RWPE1 (cell line): Measurements from ENCODE around the gene CR1.
A peak's percentile ranks its signal among the peaks of the same experiment; 100 is the strongest.

Source experiments
- CTCF ChIA-PET: fragments of 350-600 bp; sonication (Branson Sonifier 250); formaldehyde crosslinking; extraction: SDS; loops from one replicate; lab custom pipeline; 2021; lab: Yijun Ruan, JAX
- POLR2A ChIA-PET: fragments of 400-600 bp; formaldehyde crosslinking; extraction: SDS; loops from one replicate; lab custom pipeline; 2020; ENCODE audit warnings: antibody characterized with exemption; ENCODE audit not compliant: low non-redundant PET; lab: Yijun Ruan, JAX
- DNase-seq: peaks from one replicate; pipeline ENCODE4 v3.0.0; 2012; ENCODE audit warnings: low spot score
- H3K27ac ChIP-seq: fragments of 450-650 bp; 2 replicates; pipeline ENCODE4 v1.5.1; 2017
- TF ChIP-seq, protein P1 (sequence below): fragments of 450-650 bp; conservative IDR thresholded peaks from 2 replicates; pipeline ENCODE4 v1.5.1; 2017; ENCODE audit warnings: low read depth, mild to moderate bottlenecking

The CR1 gene

DNA sequence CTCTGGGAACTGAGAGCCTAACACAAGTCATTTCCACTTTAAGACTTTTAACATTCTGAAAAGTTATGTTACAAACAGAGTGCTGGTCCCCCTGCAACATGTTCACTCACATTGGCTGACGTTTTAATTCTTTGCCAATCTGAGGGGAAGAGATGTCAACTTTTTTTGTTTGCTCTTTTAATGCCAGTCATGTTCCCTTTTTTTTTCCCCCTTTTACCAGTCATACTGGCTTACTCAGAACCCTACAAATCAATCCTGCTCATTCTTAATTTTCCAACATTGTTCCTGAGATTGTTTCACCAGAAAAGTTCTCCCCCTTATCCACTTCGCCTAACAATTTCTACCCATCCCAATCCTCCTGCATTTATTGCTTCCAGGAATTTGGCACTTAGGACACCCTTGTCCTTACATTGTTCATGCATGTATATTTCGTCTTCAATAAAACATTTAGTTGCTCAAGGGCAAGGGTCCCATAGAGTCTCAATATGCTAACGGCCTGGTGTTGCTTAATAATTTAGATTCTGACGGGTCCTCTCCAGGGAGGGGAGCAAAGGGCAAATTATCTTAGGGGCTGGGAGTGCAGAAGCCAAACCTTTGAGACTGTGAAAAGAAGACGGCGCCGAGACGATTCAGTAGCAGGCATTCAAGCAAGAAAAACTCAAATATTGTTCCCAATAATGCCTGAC, 148.4 kb downstream of the CR1 start:
- TF ChIP-seq, protein P1, sequence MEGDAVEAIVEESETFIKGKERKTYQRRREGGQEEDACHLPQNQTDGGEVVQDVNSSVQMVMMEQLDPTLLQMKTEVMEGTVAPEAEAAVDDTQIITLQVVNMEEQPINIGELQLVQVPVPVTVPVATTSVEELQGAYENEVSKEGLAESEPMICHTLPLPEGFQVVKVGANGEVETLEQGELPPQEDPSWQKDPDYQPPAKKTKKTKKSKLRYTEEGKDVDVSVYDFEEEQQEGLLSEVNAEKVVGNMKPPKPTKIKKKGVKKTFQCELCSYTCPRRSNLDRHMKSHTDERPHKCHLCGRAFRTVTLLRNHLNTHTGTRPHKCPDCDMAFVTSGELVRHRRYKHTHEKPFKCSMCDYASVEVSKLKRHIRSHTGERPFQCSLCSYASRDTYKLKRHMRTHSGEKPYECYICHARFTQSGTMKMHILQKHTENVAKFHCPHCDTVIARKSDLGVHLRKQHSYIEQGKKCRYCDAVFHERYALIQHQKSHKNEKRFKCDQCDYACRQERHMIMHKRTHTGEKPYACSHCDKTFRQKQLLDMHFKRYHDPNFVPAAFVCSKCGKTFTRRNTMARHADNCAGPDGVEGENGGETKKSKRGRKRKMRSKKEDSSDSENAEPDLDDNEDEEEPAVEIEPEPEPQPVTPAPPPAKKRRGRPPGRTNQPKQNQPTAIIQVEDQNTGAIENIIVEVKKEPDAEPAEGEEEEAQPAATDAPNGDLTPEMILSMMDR = no peak
- no peak overlapping the region for H3K27ac ChIP-seq
- CTCF ChIA-PET = no interaction called here
- POLR2A ChIA-PET = no interaction called here
- DNase-seq = no peak

DNA sequence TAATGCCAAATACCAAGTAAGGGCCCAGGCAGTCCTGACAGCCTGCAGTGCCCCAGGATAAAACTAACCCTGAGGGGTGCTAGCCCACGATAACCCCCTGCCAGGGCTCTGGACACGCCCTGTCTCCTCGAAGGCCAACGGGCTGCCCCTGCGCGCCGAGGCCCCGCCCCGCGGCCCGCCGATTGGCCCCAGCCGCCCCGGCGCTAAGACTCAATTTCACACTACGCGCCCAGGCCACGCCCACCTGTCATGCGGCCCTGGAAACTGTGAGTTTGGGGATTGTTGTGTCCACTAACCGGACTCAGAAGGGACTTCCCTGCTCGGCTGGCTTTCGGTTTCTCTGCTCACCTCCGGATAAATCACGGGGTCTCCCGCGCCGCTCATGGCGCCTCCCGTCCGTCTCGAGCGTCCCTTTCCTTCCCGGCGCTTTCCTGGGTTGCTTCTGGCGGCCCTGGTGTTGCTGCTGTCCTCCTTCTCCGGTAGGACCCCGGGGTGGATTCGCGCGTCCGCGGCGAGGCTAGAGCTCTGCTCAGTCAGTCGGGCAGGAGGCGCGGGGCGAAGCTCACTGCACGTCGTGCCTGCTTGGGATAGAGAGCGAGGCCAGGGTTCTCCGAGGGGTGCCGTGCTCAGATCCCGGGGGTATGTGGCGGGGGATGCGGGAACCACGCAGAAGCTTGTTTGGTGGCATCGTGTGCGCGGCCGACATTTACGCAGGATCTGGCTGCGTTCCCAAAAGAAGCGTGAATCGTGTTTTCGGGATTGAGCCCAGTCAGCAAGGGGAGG, 149.1 kb downstream of the CR1 start, which contains the start of gene CR1L:
TSS of gene CR1L (plus strand) at position 282 of the 783 bp plus-strand sequence. CDS start at position 383, 101 bp downstream.
- no peak within 1 kb of the TSS for H3K27ac ChIP-seq
- peak; percentile 80 for DNase-seq
- POLR2A ChIA-PET = no interaction called here
- CTCF ChIA-PET = no interaction called here
- TF ChIP-seq, protein P1 = no peak

DNA sequence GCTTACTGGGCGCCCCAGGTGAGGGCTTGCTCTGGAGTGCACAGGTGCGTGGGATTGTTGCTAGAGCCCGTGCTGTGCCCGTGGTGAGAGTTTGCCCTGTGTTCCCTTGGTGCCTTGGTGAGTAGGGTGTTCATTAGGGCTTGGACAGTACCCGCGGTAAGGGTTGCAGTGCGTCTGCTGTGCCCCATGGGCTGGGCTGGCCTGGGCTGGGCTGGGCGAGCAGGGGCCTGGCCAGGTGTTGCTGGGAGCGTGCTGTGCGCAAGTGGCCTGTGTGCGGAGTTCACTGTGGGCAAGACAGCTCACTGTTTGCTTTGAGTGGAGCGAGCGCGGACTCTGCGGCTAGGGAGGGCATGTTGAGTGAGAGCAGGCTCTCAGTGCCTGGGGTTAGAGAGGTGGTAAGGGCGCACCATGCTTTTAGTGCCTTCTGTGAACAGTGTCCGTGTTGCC, 149.7 kb downstream of the CR1 start:
- POLR2A ChIA-PET = no interaction called here
- no peak overlapping the region for H3K27ac ChIP-seq
- TF ChIP-seq, protein P1 = no peak
- CTCF ChIA-PET = interaction anchor here (0.7 kb wide), 1 partner anchor 252 kb away, joined by 5 read pairs; no protein-coding TSS in a partner anchor
- DNase-seq = no peak

DNA sequence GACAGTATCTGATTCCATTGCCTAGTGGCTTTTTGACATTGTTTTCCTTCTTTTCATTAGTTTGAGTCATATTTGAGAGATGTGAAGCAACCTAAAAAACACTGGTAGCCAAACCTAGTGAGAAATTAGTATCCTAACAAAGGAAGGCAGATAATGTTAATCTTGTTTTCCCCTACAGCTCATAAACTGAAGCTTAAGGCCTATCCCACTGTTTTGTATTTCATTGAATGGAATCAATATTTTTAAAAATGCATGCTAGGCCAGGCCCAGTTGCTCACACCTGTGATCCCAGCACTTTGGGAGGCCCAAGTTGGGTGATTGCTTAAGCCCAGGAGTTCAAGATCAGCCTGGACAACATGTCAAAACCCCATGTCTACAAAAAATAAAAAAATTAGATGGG, 150.2 kb downstream of the CR1 start:
- no peak for DNase-seq

DNA sequence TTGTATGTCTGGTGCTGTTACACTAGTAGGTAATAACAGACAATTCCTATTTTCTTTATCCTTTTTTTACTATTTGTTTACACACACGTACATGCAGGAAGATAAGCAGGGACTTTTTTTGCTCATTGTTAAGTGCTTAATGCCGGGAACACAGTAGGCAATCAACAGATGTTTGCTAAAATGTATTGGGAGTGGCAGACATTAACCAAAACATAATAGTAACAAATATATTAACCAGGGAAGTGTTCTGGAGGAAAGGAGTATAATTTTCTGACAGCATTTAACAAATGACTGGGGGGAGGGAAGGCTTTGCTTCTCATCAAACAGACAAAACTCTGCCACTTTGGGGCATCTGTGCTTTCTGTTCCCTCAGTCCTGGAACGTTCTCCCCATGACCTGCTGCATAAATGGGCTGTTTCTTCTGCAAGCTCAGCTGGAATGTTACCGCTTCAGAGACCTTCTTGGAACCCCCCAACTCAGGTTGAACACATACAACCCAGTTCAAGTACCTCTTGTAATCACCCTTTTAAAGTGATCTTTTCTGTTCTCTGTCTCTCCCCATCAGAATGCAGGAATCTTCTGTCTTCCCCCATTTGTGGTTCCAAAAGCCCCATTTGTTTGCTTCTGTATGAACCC, 151.1 kb downstream of the CR1 start:
- no peak overlapping the region for H3K27ac ChIP-seq
- POLR2A ChIA-PET = no interaction called here
- CTCF ChIA-PET = no interaction called here
- TF ChIP-seq, protein P1 = no peak
- DNase-seq = no peak

More for the DNA sequence above, 150.2 kb downstream of the CR1 start:
- TF ChIP-seq, protein P1 = no peak
- CTCF ChIA-PET = interaction anchor here (0.7 kb wide), 1 partner anchor 252 kb away, joined by 5 read pairs; no protein-coding TSS in a partner anchor
- no peak overlapping the region for H3K27ac ChIP-seq
- POLR2A ChIA-PET = no interaction called here

DNA sequence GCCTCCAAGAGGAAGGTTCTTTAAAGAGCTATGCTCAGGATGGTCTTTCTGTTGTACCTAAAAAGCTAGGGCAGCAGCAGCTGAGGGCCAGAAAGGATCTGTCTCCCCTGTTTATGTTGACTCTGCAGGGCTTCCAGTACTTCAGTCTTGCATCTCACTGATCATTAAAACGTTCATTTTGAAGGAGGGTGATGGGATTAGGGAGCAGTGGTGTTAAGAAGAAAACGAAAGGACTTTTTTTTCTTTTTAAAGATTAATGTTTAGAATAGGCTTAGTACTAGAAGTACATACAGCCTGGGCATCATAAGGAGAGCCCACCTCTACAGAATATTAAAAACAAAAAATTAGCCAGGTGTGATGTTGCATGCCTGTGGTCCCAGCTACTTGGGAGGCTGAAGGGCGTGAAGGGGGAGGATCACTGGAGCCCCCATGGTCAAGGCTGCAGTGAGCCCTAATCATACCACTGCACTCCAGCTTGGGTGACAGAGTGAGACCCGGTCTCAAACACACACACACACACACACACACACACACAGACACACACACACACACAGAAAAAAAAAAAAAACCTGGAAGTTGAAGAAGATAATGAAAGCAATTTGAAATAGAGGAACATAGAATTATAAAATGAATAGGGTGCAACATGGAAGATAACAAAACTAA, 151.8 kb downstream of the CR1 start:
- no peak overlapping the region for H3K27ac ChIP-seq
- TF ChIP-seq, protein P1 = no peak
- DNase-seq = no peak
- ChIA-PET POLR2A (no interaction called here), CTCF (no interaction called here)
